ENCODE data around the gene UBASH3A. TPM values are rescaled to one million over a fixed set of nuclear protein-coding genes. Genes with fewer than 3 reads are reported as not detected.
A peak's percentile ranks its signal among the peaks of the same experiment; 100 is the strongest.

UBASH3A gene
- total RNA-seq, 6 experiments from 2014 or later = 0.12 to 0.50 (median 0.15) TPM

DNA sequence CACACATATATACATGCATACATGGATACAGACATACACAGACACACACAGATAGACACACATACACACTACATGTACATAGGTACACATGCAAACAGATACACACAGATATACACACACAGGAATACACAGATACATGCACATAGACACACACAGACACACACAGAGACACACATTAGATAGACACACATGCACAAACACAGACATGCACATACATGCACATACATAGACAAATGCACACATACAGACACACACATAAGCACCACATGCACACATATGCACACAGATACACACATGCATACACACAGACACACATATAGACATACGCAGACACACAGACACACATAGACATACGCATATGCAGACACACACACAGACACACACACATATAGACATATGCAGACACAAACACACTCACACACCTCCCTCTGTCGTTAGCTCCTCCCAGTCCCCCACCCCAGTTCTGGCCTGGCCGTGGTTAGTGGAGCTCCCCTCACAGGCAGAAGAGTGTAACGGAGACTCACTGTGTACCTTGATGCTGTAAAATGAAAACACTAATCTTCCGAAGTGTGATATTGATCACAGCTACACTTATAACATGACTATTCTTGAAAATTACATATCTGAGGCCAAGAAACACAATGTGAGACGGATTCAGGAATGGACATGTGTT, 7.6 kb downstream of the UBASH3A start:
- DNase-seq (no peak), ATAC-seq (no peak)
- TF ChIP-seq, protein P1, sequence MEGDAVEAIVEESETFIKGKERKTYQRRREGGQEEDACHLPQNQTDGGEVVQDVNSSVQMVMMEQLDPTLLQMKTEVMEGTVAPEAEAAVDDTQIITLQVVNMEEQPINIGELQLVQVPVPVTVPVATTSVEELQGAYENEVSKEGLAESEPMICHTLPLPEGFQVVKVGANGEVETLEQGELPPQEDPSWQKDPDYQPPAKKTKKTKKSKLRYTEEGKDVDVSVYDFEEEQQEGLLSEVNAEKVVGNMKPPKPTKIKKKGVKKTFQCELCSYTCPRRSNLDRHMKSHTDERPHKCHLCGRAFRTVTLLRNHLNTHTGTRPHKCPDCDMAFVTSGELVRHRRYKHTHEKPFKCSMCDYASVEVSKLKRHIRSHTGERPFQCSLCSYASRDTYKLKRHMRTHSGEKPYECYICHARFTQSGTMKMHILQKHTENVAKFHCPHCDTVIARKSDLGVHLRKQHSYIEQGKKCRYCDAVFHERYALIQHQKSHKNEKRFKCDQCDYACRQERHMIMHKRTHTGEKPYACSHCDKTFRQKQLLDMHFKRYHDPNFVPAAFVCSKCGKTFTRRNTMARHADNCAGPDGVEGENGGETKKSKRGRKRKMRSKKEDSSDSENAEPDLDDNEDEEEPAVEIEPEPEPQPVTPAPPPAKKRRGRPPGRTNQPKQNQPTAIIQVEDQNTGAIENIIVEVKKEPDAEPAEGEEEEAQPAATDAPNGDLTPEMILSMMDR (IDR thresholded peaks at IDR 0.05) = no peak
- TF ChIP-seq POLR2A (IDR thresholded peaks at IDR 0.05) = no peak
- Histone ChIP-seq H3K4me3 (no peak overlapping the region), H3K27ac (no peak overlapping the region), H3K4me1 (no peaks in the 10 kb centered on the region), H3K36me3 (no peaks in the 10 kb centered on the region), H3K27me3 (no peaks in the 10 kb centered on the region), H3K9me3 (no peaks in the 10 kb centered on the region)
- intact Hi-C loops (cut with DNase I) = no loop called here
- 35% methylated on average over 5 of the region's 7 CpGs for WGBS (ENCODE audit: insufficient coverage, low coverage, low lambda C conversion rate, missing lambda C conversion rate)

DNA sequence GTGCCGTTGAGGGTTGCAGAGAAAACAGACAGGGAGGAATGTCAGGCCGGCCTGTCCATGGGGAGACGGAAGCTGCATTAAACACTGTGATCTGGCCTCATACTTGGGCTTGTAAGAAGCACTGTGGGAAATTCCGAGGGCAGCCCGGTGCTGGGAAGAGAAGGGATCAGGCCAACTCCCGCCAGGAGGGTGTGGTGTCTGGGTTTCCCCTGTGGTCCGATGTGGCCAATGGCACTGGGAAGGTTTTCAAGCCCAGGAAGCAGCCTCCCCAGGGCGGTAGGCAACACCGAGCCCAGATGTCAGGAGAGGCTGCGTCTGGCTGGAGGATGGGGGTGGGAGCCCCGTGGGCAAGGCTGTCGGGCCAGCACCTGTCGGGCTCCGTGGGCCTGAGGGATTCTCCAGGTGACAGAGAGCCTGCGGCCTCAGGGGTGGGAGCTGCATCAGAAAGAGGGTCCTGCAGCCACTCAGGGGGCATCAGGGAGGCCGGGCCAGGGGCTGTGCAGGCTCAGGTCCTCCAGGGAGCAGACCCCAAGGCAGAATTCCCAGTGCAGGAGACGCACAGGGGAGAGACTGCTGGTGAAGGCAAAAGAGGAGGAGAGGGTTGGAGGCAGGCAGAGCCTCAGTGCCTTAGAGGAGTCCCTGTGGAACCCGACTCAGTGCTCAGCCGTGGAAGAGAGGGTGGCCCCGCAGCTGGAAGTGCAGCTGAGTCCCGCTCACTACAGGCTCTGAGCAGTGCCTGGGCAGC, 8.4 kb downstream of the UBASH3A start:
- intact Hi-C loops (cut with DNase I) = no loop called here
- DNase-seq = peak in 1 of 3 donors; percentile 28
- ATAC-seq = peak in 1 of 4 donors; percentile 23

DNA sequence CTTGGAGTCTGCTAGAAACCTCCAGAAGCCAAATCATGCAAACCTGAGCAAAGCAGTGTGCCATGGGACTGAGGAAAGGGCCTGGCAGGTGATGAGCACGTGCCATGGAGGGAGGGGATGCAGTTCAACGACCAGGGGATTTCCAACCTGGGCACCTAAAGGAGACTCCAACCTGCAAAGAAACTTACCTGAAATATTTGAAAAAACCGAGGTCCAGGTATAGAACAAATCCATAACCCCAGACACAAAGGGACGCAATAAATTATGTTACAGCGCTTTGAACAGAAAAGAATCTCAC, 8.9 kb downstream of the UBASH3A start:
- ATAC-seq (no peak), DNase-seq (no peak)
- no peak overlapping the region for H3K4me3 ChIP-seq
- H3K36me3 ChIP-seq = no peaks in the 10 kb centered on the region
- TF ChIP-seq, protein P1 (IDR thresholded peaks at IDR 0.05) = no peak
- no peak for TF ChIP-seq POLR2A (IDR thresholded peaks at IDR 0.05)
- 75% methylated on average over 5 of the region's 5 CpGs for WGBS (ENCODE audit: insufficient coverage, low coverage, low lambda C conversion rate, missing lambda C conversion rate)
- H3K4me1 ChIP-seq = no peaks in the 10 kb centered on the region
- no peaks in the 10 kb centered on the region for H3K27me3 ChIP-seq
- intact Hi-C loops (cut with DNase I) = no loop called here
- no peaks in the 10 kb centered on the region for H3K9me3 ChIP-seq
- H3K27ac ChIP-seq = no peak overlapping the region

More for the DNA sequence above, 8.4 kb downstream of the UBASH3A start:
- H3K36me3 ChIP-seq = no peaks in the 10 kb centered on the region
- H3K27me3 ChIP-seq = no peaks in the 10 kb centered on the region
- TF ChIP-seq, protein P1 (IDR thresholded peaks at IDR 0.05) = no peak
- TF ChIP-seq POLR2A (IDR thresholded peaks at IDR 0.05) = no peak
- WGBS (ENCODE audit: insufficient coverage, low coverage, low lambda C conversion rate, missing lambda C conversion rate) = 67% methylated on average over 12 of the region's 21 CpGs
- H3K4me1 ChIP-seq = no peaks in the 10 kb centered on the region
- H3K4me3 ChIP-seq = no peak overlapping the region
- no peaks in the 10 kb centered on the region for H3K9me3 ChIP-seq
- no peak overlapping the region for H3K27ac ChIP-seq

DNA sequence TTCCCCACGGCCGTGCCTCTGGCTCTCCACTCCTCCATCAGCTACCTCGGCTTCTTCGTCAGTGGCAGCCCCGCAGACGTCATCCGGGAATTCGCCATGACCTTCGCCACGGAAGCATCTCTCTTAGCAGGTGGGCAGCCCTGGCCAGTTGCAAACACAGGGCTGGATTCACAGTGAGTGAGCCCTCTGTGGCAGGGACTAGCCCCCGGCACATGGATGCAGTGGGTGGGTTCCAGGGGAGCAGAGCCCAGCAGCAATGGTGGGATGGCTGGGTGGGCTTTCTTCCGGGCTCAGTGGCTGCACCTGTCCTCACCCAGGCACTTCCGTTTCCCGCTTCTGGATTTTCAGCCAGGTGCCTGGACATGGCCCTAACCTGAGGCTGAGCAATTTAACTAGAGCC, 9.4 kb downstream of the UBASH3A start:
- no peak for TF ChIP-seq POLR2A (IDR thresholded peaks at IDR 0.05)
- TF ChIP-seq, protein P1 (IDR thresholded peaks at IDR 0.05) = no peak
- intact Hi-C loops (cut with DNase I) = no loop called here
- no peak for DNase-seq
- Histone ChIP-seq H3K4me1 (no peaks in the 10 kb centered on the region), H3K27ac (no peak overlapping the region), H3K4me3 (no peak overlapping the region), H3K36me3 (no peaks in the 10 kb centered on the region), H3K27me3 (no peaks in the 10 kb centered on the region), H3K9me3 (no peaks in the 10 kb centered on the region)
- ATAC-seq = no peak
- WGBS (ENCODE audit: insufficient coverage, low coverage, low lambda C conversion rate, missing lambda C conversion rate) = 81% methylated on average over 3 of the region's 14 CpGs
